Spleen (tissue), 11 donors: ENCODE data around the gene RAPGEF4. TPM values are rescaled to one million over a fixed set of nuclear protein-coding genes. Genes with fewer than 3 reads are reported as not detected.

Experiments used
- DNase-seq: peaks from one replicate; pipeline ENCODE4 v3.0.0-alpha.2; 2020
- H3K27ac ChIP-seq, 8 donors: fragments of 200-600 bp; sonication (generic) in 7 of 8; 1 replicate in 4 of 8; 2 replicates in 4 of 8; pipeline versions ENCODE4 v1.5.0 to v1.8.0; 2016 to 2021; ENCODE audit warnings: inconsistent platforms in 4 of 8, mild to moderate bottlenecking in 4 of 8, moderate library complexity in 1 of 8
- H3K27me3 ChIP-seq, 7 donors: fragments of 200-600 bp; sonication (generic) in 6 of 7; replicated peaks in 1 of 7; 1 replicate in 4 of 7; 2 replicates in 3 of 7; pipeline versions ENCODE4 v1.5.0 to v1.8.0; 2016 to 2021; ENCODE audit warnings: inconsistent platforms in 3 of 7, mild to moderate bottlenecking in 1 of 7
- H3K36me3 ChIP-seq, 6 donors: fragments of 200-600 bp; sonication (generic) in 5 of 6; 1 replicate in 4 of 6; 2 replicates in 2 of 6; pipeline versions ENCODE4 v1.5.0 to v1.8.0; 2016 to 2021; ENCODE audit warnings: inconsistent platforms in 2 of 6
- H3K4me1 ChIP-seq, 6 donors: fragments of 200-600 bp; sonication (generic) in 5 of 6; 1 replicate in 3 of 6; 2 replicates in 3 of 6; pipeline versions ENCODE4 v1.5.0 to v1.8.0; 2016 to 2021; ENCODE audit warnings: inconsistent platforms in 3 of 6
- H3K4me3 ChIP-seq, 8 donors: fragments of 200-600 bp; sonication (generic) in 7 of 8; 1 replicate in 4 of 8; 2 replicates in 4 of 8; pipeline versions ENCODE4 v1.5.0 to v1.8.0; 2016 to 2021; ENCODE audit warnings: inconsistent platforms in 4 of 8, mild to moderate bottlenecking in 4 of 8, moderate library complexity in 2 of 8
- H3K9me3 ChIP-seq, 8 donors: fragments of 200-600 bp; sonication (generic) in 7 of 8; 1 replicate in 4 of 8; 2 replicates in 4 of 8; pipeline versions ENCODE4 v1.5.0 to v1.8.0; 2016 to 2021; ENCODE audit warnings: inconsistent platforms in 4 of 8
- POLR2A ChIP-seq, 3 donors: fragments of 450-650 bp; IDR thresholded peaks; one replicate each; pipeline ENCODE4 v1.5.1; 2017; ENCODE audit warnings: antibody characterized with exemption in 3 of 3, mild to moderate bottlenecking in 1 of 3
- POLR2AphosphoS5 ChIP-seq, 3 donors: sonication (generic); formaldehyde crosslinking; IDR thresholded peaks; one replicate each; pipeline ENCODE4 v1.5.1; 2017; ENCODE audit warnings: antibody characterized with exemption in 3 of 3
- WGBS, 5 donors: extraction: QIAGEN DNeasy Blood & Tissue Kit in 3 of 5; methylation state at CpG; one replicate each; pipeline versions ENCODE4 v1.1.5 to v1.1.7; 2013 to 2018; 5-methylcytosine and 5-hydroxymethylcytosine counted together
- intact Hi-C: fragments of 100-400 bp; cut with DNase I; formaldehyde crosslinking; loops from one replicate; pipeline ENCODE4 v1.15.0; 2023; ENCODE audit warnings: low total_unique reads
- polyA plus RNA-seq, 3 donors: library from polyadenylated mRNA; stranded (reverse); fragments of 200-250 nt; gene quantifications; one replicate each; pipeline ENCODE4 v1.2.1, GENCODE V29; 2013
- total RNA-seq, 7 donors: library from RNA; depleted of rRNA in 3 of 7; stranded (reverse); fragments of >200 nt in 3 of 7; fragmentation: NEBNext Ultra II Directional in 4 of 7; extraction: Animal tissue kit (Norgen Biotek cat#: 25700) in 4 of 7; gene quantifications; one replicate each; pipeline versions ENCODE4 v1.1.0 to v1.2.1, GENCODE V29; 2016 to 2021
- TF ChIP-seq, protein P1 (sequence below), 11 experiments: fragments of 200-600 bp in 7 of 11; fragments of 450-650 bp in 4 of 11; sonication (generic) in 4 of 11; IDR thresholded peaks in 8 of 11; conservative IDR thresholded peaks in 3 of 11; 1 replicate in 7 of 11; 2 replicates in 4 of 11; pipeline versions ENCODE4 v1.4.0 to v1.8.0; 2016 to 2021; ENCODE audit warnings: antibody characterized with exemption in 11 of 11, inconsistent platforms in 4 of 11, mild to moderate bottlenecking in 1 of 11
- donor health status: healthy with polysubstance abuse.
- donor health status: DM: no; HTN: no; CAD: no; lungs with moderate emphysema.
- donor health status: DM: no; HTN: no; CAD: no.
- donor health status: Bipolar disorder and iron deficiency.
- donor health status: healthy.
- donor health status: DM: no; HTN: no; CAD: no.
- donor health status: DM: yes; HTN: yes; CAD: no.

RAPGEF4 gene
- total and polyA plus RNA-seq, 10 donors: 0.52 to 11.0 (median 1.9) TPM

DNA sequence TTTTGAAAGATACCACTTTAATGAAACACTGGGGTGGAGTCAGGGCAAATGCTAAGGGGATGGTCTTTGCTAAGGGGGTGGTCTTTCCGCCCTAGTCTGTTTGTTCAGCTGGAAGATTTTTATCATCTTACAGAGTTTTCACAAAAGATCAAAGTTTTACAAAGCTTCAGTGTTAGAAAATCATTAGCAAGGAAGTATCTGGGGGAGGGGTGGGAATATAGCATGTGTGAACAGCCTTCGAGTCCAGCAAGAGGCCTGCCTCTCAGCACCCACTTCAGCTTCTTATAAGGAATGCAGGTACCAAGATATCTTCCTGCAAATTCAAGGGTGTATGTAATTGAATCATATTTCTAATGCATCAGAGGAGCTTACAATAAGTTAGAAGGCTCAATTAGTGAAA is 112.9 kb downstream of the RAPGEF4 start:
- Histone ChIP-seq H3K4me1 (no peaks in the 10 kb centered on the region), H3K36me3 (no peaks in the 10 kb centered on the region), H3K27me3 (no peaks in the 10 kb centered on the region), H3K4me3 (no peak overlapping the region), H3K9me3 (peaks cover 0 to 12% (median 0%) of the 10 kb centered on the region in 8 donors), H3K27ac (no peak overlapping the region)
- TF ChIP-seq, protein P1, sequence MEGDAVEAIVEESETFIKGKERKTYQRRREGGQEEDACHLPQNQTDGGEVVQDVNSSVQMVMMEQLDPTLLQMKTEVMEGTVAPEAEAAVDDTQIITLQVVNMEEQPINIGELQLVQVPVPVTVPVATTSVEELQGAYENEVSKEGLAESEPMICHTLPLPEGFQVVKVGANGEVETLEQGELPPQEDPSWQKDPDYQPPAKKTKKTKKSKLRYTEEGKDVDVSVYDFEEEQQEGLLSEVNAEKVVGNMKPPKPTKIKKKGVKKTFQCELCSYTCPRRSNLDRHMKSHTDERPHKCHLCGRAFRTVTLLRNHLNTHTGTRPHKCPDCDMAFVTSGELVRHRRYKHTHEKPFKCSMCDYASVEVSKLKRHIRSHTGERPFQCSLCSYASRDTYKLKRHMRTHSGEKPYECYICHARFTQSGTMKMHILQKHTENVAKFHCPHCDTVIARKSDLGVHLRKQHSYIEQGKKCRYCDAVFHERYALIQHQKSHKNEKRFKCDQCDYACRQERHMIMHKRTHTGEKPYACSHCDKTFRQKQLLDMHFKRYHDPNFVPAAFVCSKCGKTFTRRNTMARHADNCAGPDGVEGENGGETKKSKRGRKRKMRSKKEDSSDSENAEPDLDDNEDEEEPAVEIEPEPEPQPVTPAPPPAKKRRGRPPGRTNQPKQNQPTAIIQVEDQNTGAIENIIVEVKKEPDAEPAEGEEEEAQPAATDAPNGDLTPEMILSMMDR (IDR thresholded peaks at IDR 0.05 in 8 of 11, conservative IDR thresholded peaks at IDR 0.05 in 3 of 11): no peak
- TF ChIP-seq POLR2A (IDR thresholded peaks at IDR 0.05) (no peak), POLR2AphosphoS5 (IDR thresholded peaks at IDR 0.05) (no peak)
- 68 to 80% (median 71%) methylated on average over 2 of the region's 2 CpGs for WGBS, 5 donors
- DNase-seq: no peak
- intact Hi-C loops: no loop called here

DNA sequence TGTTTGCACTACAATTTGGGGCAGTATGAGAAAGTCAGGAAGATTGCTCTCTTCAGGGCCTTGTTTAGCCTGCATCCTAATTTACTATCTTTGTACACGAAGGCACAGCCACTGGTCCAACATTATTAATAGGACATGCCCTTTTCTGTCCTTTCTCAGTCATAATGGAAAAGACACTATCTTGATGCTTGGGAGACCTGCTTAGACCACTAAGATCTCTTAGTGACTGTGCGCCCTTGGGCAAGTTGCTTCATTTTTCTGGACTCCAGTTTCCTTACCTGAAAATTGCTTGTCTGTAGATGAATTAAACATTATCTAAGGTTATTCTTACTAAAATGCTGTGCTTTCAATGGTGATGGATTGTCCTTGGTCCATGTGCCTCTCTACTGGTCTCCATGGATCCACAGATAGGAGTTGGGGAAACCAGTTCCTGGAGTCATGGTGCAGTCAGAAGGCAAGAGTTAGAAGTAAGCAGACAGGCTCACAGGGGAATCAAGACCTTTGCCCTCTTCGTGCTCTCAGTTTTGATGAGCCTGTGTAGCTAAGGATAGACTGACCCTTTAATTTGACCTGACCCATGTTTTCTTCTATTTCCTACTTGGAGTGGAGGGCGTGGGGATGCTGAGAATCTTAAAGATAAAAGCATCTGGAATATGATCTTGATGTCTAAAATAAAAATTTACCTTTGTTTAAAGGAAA is 114.0 kb downstream of the RAPGEF4 start:
- peaks cover 0 to 12% (median 0%) of the 10 kb centered on the region in 8 donors for H3K9me3 ChIP-seq
- no peak overlapping the region for H3K4me3 ChIP-seq
- intact Hi-C loops: no loop called here
- H3K27me3 ChIP-seq: no peaks in the 10 kb centered on the region
- TF ChIP-seq POLR2A (IDR thresholded peaks at IDR 0.05): no peak
- TF ChIP-seq, protein P1 (IDR thresholded peaks at IDR 0.05 in 8 of 11, conservative IDR thresholded peaks at IDR 0.05 in 3 of 11): no peak
- no peak for TF ChIP-seq POLR2AphosphoS5 (IDR thresholded peaks at IDR 0.05)
- H3K4me1 ChIP-seq: no peaks in the 10 kb centered on the region
- no peak overlapping the region for H3K27ac ChIP-seq
- no peaks in the 10 kb centered on the region for H3K36me3 ChIP-seq
- WGBS, 5 donors: 78 to 89% (median 79%) methylated on average over 4 of the region's 4 CpGs
- no peak for DNase-seq

DNA sequence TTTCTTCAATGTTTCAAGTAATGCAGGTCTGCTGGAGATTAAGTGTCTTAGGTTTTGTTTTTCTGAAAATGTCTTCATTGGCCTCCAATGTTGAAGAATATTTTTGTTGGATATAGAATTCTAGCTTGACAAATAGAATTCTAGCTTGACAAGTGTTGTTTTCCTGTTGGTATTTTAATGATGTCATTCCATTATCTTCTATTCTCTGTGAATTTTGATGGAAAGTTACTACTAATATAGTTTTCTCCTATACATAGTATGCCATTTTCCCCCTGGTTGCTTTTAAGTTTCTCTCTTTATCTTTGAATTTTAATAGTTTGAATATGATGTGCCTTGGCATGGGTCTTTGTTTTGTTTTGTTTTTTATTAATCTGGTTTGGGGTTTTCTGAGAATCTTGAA is 119.9 kb downstream of the RAPGEF4 start:
- peaks cover 0 to 10% (median 0%) of the 10 kb centered on the region in 6 donors for H3K4me1 ChIP-seq
- H3K27me3 ChIP-seq: peaks cover 0 to 3% (median 0%) of the 10 kb centered on the region in 7 donors
- no peak for DNase-seq
- no peaks in the 10 kb centered on the region for H3K36me3 ChIP-seq
- TF ChIP-seq POLR2A (IDR thresholded peaks at IDR 0.05) (no peak), POLR2AphosphoS5 (IDR thresholded peaks at IDR 0.05) (no peak)
- TF ChIP-seq, protein P1 (IDR thresholded peaks at IDR 0.05 in 8 of 11, conservative IDR thresholded peaks at IDR 0.05 in 3 of 11): no peak
- H3K27ac ChIP-seq: no peak overlapping the region
- peaks cover 0 to 12% (median 0%) of the 10 kb centered on the region in 8 donors for H3K9me3 ChIP-seq
- H3K4me3 ChIP-seq: no peak overlapping the region
- intact Hi-C loops: no loop called here

DNA sequence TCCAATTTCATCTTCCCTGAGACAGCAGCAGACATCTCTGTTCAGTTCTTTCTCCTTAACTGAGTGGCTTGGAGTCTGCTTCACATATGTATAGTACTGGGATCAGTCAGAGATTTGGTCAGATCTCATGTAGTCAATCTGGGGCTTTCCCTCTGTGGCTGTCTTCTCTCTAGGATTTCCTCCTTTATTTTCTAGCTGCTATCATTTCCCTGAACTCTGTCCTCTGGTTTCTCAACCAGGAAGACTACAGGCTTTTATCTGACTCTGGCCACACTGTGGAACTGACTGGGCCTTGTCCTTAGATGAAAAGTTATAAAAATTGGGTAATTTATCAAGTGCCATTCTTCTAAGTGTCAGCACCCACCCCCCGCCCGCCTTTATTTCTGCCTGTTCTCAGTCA is 121.0 kb downstream of the RAPGEF4 start:
- peaks cover 0 to 10% (median 0%) of the 10 kb centered on the region in 7 donors for H3K27me3 ChIP-seq
- H3K4me3 ChIP-seq: no peak overlapping the region
- 83 to 95% (median 95%) methylated on average over 2 of the region's 2 CpGs for WGBS, 5 donors
- peaks cover 0 to 9% (median 0%) of the 10 kb centered on the region in 8 donors for H3K9me3 ChIP-seq
- DNase-seq: no peak
- H3K27ac ChIP-seq: no peak overlapping the region
- TF ChIP-seq, protein P1 (IDR thresholded peaks at IDR 0.05 in 8 of 11, conservative IDR thresholded peaks at IDR 0.05 in 3 of 11): no peak
- no peak for TF ChIP-seq POLR2A (IDR thresholded peaks at IDR 0.05)
- no peak for TF ChIP-seq POLR2AphosphoS5 (IDR thresholded peaks at IDR 0.05)
- H3K4me1 ChIP-seq: peaks cover 0 to 10% (median 0%) of the 10 kb centered on the region in 6 donors
- intact Hi-C loops: no loop called here
- H3K36me3 ChIP-seq: no peaks in the 10 kb centered on the region
